OCI-LY7 (cell line): ENCODE results near the gene BROX.

Experiments used
- EZH2phosphoT487 ChIP-seq: fragments of 200-600 bp; sonication (generic); IDR thresholded peaks from 2 replicates; pipeline ENCODE4 v1.6.1; 2018; ENCODE audit warnings: low read depth, borderline replicate concordance, mild to moderate bottlenecking, mixed run types, antibody characterized with exemption, low read length, moderate library complexity, mixed read lengths
- TF ChIP-seq, protein P1 (sequence below): fragments of 200-600 bp; sonication (generic); conservative IDR thresholded peaks from 2 replicates; pipeline ENCODE4 v1.5.1; 2014; ENCODE audit warnings: mild to moderate bottlenecking, antibody characterized with exemption, low read length, moderate library complexity, mixed read lengths

GRCh38 chr1:222709700-222710153 is 2.6 kb upstream of the BROX start:
- TF ChIP-seq, protein P1, sequence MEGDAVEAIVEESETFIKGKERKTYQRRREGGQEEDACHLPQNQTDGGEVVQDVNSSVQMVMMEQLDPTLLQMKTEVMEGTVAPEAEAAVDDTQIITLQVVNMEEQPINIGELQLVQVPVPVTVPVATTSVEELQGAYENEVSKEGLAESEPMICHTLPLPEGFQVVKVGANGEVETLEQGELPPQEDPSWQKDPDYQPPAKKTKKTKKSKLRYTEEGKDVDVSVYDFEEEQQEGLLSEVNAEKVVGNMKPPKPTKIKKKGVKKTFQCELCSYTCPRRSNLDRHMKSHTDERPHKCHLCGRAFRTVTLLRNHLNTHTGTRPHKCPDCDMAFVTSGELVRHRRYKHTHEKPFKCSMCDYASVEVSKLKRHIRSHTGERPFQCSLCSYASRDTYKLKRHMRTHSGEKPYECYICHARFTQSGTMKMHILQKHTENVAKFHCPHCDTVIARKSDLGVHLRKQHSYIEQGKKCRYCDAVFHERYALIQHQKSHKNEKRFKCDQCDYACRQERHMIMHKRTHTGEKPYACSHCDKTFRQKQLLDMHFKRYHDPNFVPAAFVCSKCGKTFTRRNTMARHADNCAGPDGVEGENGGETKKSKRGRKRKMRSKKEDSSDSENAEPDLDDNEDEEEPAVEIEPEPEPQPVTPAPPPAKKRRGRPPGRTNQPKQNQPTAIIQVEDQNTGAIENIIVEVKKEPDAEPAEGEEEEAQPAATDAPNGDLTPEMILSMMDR = no peak
- no peak for TF ChIP-seq EZH2phosphoT487
